Heart left ventricle (tissue), 13 donors: ENCODE data around the gene SEC24C.

Experiments used
- POLR2A ChIP-seq, 2 donors: fragments of 450-650 bp; IDR thresholded peaks; one replicate each; pipeline ENCODE4 v1.6.1; 2017; ENCODE audit warnings: antibody characterized with exemption in 2 of 2, mild to moderate bottlenecking in 2 of 2, moderate library complexity in 2 of 2
- TF ChIP-seq, protein P1 (sequence below), 12 donors: fragments of 200-600 bp; sonication (generic) in 4 of 12; IDR thresholded peaks; one replicate each; pipeline versions ENCODE4 v1.5.0 to v1.8.0; 2018 to 2022; ENCODE audit warnings: antibody characterized with exemption in 12 of 12, mild to moderate bottlenecking in 5 of 12
- donor health status: ischemic (EF 13 %, LVEDD 7.1; RV severe dilation, severe dysfunction).
- donor health status: DM: no; HTN: yes; CAD: no.
- donor health status: DM: no; HTN: no; CAD: no.
- donor health status: ischemic (EF 25% LVEDD 6.9; RV normal size, moderate dysfunction).
- donor health status: ischemic (EF 25% LVEDD 5.7; RV mildly dilated, moderate dysfunction).
- donor health status: ischemic (EF 35%, LVEDD 5.7; RV mildly dilated, moderate dysfunction).
- donor health status: nonischemic (EF 11% LVEDD 7.7; RV severe dilation, severe dysfunction).
- donor health status: DM: yes; HTN: yes; CAD: no.
- donor health status: PGD.
- donor health status: ischemic (EF 29% LVEDD 5.4; RV normal size, mild dysfunction).
- donor health status: nonischemic (EF 23%, LVEDD 6.1; RV moderate dilation, normal function).

DNA sequence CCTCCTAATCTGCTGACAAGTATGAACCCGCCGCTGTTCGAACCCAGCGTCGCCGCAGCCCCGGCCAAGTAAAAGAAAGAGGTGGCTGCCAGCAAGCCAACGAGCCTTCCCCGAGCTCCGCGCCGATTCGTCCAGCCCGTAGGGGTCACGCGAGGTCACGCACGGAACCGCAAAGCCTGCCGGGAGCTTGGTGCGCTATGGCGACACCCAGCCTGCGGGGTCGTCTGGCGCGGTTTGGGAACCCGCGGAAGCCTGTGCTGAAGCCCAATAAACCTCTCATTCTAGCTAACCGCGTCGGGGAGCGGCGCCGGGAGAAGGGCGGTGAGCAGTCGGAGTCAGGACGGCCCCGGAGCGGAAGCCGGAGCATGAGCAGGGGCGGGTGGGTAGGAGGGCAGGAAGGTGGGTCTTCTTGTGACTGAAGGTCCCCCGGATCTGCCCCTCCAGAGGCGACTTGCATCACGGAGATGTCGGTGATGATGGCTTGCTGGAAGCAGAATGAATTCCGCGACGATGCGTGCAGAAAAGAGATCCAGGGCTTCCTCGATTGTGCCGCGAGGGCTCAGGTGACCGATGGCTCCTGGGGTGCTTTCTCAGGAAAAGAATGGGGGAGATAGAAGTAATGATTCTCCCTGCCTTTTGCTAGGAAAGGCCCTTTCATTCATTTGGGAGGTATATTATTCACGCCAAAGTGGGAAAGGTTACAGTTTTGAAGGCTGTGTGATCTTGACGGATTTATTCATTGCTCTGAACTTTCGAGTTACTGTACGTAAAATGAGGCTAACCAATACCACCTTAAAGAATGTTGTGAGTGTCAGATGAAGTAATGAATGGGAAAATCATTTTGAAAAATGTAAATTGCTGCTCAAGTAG is 37.9 kb downstream of the SEC24C start, which contains the start of gene CHCHD1:
- TF ChIP-seq, protein P1, sequence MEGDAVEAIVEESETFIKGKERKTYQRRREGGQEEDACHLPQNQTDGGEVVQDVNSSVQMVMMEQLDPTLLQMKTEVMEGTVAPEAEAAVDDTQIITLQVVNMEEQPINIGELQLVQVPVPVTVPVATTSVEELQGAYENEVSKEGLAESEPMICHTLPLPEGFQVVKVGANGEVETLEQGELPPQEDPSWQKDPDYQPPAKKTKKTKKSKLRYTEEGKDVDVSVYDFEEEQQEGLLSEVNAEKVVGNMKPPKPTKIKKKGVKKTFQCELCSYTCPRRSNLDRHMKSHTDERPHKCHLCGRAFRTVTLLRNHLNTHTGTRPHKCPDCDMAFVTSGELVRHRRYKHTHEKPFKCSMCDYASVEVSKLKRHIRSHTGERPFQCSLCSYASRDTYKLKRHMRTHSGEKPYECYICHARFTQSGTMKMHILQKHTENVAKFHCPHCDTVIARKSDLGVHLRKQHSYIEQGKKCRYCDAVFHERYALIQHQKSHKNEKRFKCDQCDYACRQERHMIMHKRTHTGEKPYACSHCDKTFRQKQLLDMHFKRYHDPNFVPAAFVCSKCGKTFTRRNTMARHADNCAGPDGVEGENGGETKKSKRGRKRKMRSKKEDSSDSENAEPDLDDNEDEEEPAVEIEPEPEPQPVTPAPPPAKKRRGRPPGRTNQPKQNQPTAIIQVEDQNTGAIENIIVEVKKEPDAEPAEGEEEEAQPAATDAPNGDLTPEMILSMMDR (IDR thresholded peaks at IDR 0.05) = peak in 1 of 12 donors; percentile 4
- peak in 1 of 2 donors; percentile 66 for TF ChIP-seq POLR2A (IDR thresholded peaks at IDR 0.05)
